Measurements from ENCODE around the gene CYP4B1.

Gene CYP4B1

DNA sequence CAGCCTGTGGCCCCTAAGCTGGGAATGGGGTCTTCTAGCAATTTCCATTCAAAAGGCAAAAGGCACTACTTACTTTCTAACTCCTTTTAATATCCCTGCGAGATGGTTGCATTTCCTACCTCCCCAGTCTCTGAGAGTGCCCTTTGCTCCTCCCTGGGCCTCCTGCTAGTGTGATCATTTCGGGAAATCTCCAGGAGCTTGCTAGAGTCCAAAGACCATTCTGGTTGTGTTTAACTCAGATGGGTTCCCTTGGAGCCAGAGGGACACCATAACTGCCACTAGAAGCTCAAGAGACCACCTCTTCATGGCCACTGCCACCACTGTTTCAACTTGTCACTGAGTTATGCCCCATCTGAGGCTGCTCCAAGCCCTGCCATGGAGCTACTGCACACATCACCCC, 34.4 kb upstream of the CYP4B1 start:
- H3K9me3 ChIP-seq (ENCODE audit: insufficient read depth, low read length) = peaks cover 2% of the 10 kb centered on the region; the same call in 1 of the 2 replicates
- no peaks in the 10 kb centered on the region for H3K9me2 ChIP-seq (replicated peaks; ENCODE audit: insufficient read depth, low read length)
- H3K36me3 ChIP-seq (ENCODE audit: low read length) = no peaks in the 10 kb centered on the region
- H4K20me1 ChIP-seq (ENCODE audit: low read depth, low read length) = no peaks in the 10 kb centered on the region
- no peak overlapping the region for H3K9ac ChIP-seq (ENCODE audit: low read length)
- TF ChIP-seq, protein P1, sequence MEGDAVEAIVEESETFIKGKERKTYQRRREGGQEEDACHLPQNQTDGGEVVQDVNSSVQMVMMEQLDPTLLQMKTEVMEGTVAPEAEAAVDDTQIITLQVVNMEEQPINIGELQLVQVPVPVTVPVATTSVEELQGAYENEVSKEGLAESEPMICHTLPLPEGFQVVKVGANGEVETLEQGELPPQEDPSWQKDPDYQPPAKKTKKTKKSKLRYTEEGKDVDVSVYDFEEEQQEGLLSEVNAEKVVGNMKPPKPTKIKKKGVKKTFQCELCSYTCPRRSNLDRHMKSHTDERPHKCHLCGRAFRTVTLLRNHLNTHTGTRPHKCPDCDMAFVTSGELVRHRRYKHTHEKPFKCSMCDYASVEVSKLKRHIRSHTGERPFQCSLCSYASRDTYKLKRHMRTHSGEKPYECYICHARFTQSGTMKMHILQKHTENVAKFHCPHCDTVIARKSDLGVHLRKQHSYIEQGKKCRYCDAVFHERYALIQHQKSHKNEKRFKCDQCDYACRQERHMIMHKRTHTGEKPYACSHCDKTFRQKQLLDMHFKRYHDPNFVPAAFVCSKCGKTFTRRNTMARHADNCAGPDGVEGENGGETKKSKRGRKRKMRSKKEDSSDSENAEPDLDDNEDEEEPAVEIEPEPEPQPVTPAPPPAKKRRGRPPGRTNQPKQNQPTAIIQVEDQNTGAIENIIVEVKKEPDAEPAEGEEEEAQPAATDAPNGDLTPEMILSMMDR (IDR thresholded peaks at IDR 0.05; ENCODE audit: insufficient read depth, low read length, poor library complexity, severe bottlenecking) = no peak
- no peak overlapping the region for H3K4me3 ChIP-seq (ENCODE audit: insufficient read depth, low read length, poor library complexity, severe bottlenecking)
- no peaks in the 10 kb centered on the region for H3F3A ChIP-seq (ENCODE audit: insufficient read depth)
- H3K79me2 ChIP-seq (ENCODE audit: insufficient read depth, low read length) = no peaks in the 10 kb centered on the region
- no peak overlapping the region for H3K4me2 ChIP-seq (ENCODE audit: low read depth, low read length, poor library complexity, severe bottlenecking)
- H3K27me3 ChIP-seq (ENCODE audit: low read length) = no peaks in the 10 kb centered on the region
- no peak overlapping the region for H3K27ac ChIP-seq (ENCODE audit: low read depth, low read length)
- H2AFZ ChIP-seq (ENCODE audit: low read depth, low read length, severe bottlenecking) = no peak overlapping the region

DNA sequence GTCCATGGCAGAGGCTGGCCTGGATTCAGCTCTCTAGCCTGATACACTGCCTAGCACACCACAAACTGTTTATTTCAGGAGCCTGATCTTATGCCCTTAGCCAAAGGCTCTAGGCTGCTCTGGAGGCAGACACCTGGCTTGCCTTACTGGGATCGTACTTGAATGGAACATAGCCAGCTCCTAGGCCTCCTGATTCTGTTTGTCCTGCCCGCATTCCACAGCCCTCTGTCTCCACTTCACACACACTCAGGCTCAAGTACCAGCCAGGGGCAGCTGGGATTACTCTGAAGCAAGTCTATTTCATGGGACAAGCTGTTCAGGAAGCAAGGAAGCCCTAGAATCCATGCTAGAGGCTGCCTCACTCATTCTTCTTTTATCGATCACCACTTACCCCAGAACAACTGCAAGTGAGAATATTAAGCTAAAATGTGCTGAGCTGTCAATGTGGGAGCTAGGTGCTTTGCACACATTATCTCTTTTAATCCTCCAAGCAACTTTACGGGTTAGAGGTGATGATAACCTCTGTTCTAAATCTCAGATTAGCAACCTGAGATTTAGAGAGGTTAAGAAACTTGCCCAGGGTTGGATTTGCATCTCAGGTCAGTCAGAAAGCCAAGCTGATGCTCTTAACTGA, 31.1 kb upstream of the CYP4B1 start:
- TF ChIP-seq, protein P1 (IDR thresholded peaks at IDR 0.05; ENCODE audit: insufficient read depth, low read length, poor library complexity, severe bottlenecking) = no peak
- TF ChIP-seq EZH2phosphoT487 (conservative IDR thresholded peaks at IDR 0.05; ENCODE audit: low read length) = no peak
- Histone ChIP-seq H3K27ac (ENCODE audit: low read depth, low read length) (no peak overlapping the region), H3K4me2 (ENCODE audit: low read depth, low read length, poor library complexity, severe bottlenecking) (no peak overlapping the region), H3K9me2 (replicated peaks; ENCODE audit: insufficient read depth, low read length) (no peaks in the 10 kb centered on the region), H3K4me3 (ENCODE audit: insufficient read depth, low read length, poor library complexity, severe bottlenecking) (no peak overlapping the region), H3K79me2 (ENCODE audit: insufficient read depth, low read length) (no peaks in the 10 kb centered on the region), H3F3A (ENCODE audit: insufficient read depth) (no peaks in the 10 kb centered on the region), H2AFZ (ENCODE audit: low read depth, low read length, severe bottlenecking) (no peak overlapping the region), H3K36me3 (ENCODE audit: low read length) (no peaks in the 10 kb centered on the region), H3K27me3 (ENCODE audit: low read length) (no peaks in the 10 kb centered on the region), H3K9me3 (ENCODE audit: insufficient read depth, low read length) (peaks cover 17% of the 10 kb centered on the region; the same call in 1 of the 2 replicates), H4K20me1 (ENCODE audit: low read depth, low read length) (no peaks in the 10 kb centered on the region), H3K9ac (ENCODE audit: low read length) (no peak overlapping the region)

DNA sequence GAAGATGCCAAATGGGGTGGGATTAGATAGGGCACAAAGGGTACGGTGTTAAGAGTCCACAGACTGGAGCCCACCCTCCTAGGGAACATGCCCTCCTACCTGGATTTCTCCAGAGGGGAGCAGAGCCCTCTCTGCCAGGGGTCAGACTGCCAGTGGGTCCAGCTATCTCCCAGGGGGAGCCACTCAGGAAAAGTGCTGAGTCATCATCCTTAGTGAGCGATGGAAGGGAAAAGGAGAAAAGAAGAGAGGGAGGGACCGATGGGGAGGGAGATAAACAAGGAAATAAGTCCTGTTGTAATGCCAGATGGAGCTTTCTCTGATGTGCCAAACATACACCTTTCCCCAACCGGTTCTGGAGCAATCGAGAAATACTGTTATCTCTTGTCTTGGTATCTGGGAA, 30.4 kb upstream of the CYP4B1 start:
- peaks cover 17% of the 10 kb centered on the region; the same call in 1 of the 2 replicates for H3K9me3 ChIP-seq (ENCODE audit: insufficient read depth, low read length)
- H3K27me3 ChIP-seq (ENCODE audit: low read length) = no peaks in the 10 kb centered on the region
- H3K79me2 ChIP-seq (ENCODE audit: insufficient read depth, low read length) = no peaks in the 10 kb centered on the region
- H3F3A ChIP-seq (ENCODE audit: insufficient read depth) = no peaks in the 10 kb centered on the region
- H2AFZ ChIP-seq (ENCODE audit: low read depth, low read length, severe bottlenecking) = no peak overlapping the region
- H3K36me3 ChIP-seq (ENCODE audit: low read length) = no peaks in the 10 kb centered on the region
- no peak overlapping the region for H3K27ac ChIP-seq (ENCODE audit: low read depth, low read length)
- TF ChIP-seq, protein P1 (IDR thresholded peaks at IDR 0.05; ENCODE audit: insufficient read depth, low read length, poor library complexity, severe bottlenecking) = no peak
- no peak for TF ChIP-seq EZH2phosphoT487 (conservative IDR thresholded peaks at IDR 0.05; ENCODE audit: low read length)
- no peak overlapping the region for H3K4me2 ChIP-seq (ENCODE audit: low read depth, low read length, poor library complexity, severe bottlenecking)
- H4K20me1 ChIP-seq (ENCODE audit: low read depth, low read length) = no peaks in the 10 kb centered on the region
- no peak overlapping the region for H3K9ac ChIP-seq (ENCODE audit: low read length)
- H3K4me3 ChIP-seq (ENCODE audit: insufficient read depth, low read length, poor library complexity, severe bottlenecking) = no peak overlapping the region
- no peaks in the 10 kb centered on the region for H3K9me2 ChIP-seq (replicated peaks; ENCODE audit: insufficient read depth, low read length)

Data from SU-DHL-6 (cell line).